PFSK-1 (cell line): ENCODE results near the gene MST1R.

ENCODE experiments used
- FOXP2 ChIP-seq: optimal IDR thresholded peaks from 2 replicates; pipeline ENCODE3; 2011; ENCODE audit warnings: borderline replicate concordance, control low read depth, inconsistent platforms; ENCODE audit not compliant: insufficient read depth; ENCODE audit errors: extremely low read length, extremely low read depth
- POLR2AphosphoS5 ChIP-seq: IDR thresholded peaks from 2 replicates; pipeline ENCODE4 v1.6.1; 2012; ENCODE audit warnings: low read depth, mild to moderate bottlenecking, control low read depth, low read length, moderate library complexity
- REST ChIP-seq, 2 experiments: IDR thresholded peaks; 2 replicates each; pipeline versions ENCODE4 v1.6.1 to v1.8.0; 2011 to 2012; ENCODE audit warnings: low read depth in 2 of 2, low read length in 2 of 2, control low read depth in 1 of 2, inconsistent platforms in 1 of 2, mild to moderate bottlenecking in 1 of 2, moderate library complexity in 1 of 2; ENCODE audit not compliant: insufficient read depth in 1 of 2
- SIN3A ChIP-seq: IDR thresholded peaks from 2 replicates; pipeline ENCODE4 v1.6.1; 2012; ENCODE audit warnings: mild to moderate bottlenecking, low read length, moderate library complexity, borderline replicate concordance; ENCODE audit not compliant: insufficient read depth
- TAF1 ChIP-seq: IDR thresholded peaks from 2 replicates; pipeline ENCODE4 v1.6.1; 2012; ENCODE audit warnings: low read length, control low read depth, borderline replicate concordance; ENCODE audit not compliant: insufficient read depth

Gene MST1R

DNA sequence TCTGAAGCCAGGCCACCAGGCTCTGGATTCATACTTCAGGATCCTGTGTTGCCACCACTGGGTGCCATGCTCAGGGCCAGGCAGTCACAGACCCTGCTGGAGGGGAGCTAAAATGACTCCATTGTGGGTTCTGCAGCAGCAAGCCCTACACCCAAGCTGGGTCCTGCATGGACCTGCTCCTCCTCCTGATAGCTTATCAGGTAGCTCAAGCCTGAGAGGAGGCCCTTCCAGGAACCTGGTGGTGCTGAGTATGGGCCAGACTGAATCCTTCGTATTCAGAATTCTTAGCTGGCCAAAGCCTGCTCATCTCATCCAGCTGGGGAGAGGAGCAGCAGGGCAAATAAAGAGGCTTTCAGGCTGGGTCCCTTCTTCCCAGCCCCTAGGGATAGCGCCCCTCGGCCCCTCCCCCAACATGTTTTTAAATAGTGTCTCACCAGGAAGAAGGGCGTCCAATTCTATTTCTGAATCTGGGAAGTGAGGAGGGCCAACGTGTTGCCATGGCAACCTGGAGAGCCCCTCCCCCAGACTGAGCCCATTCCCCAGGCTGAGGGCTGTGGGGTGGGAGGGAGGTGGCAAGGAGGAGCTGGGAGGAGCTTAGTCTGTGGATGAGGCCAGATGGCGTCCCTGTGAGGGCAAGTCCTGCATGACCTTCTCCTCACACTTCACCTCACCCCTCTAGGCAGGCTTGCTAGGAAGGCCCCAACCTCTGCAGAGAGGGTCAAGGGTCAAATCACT, 22.9 kb downstream of the MST1R start:
- TF ChIP-seq REST (IDR thresholded peaks at IDR 0.05; ENCODE audit: insufficient read depth in 1 of 2, low read depth in 2 of 2, low read length in 2 of 2) = no peak
- no peak for TF ChIP-seq TAF1
- TF ChIP-seq POLR2AphosphoS5 = no peak
- no peak for TF ChIP-seq FOXP2
- no peak for TF ChIP-seq SIN3A

- no peak for TF ChIP-seq SIN3A
- no peak for TF ChIP-seq TAF1
Measured at GRCh38 chr3:49879721-49880120, 24.0 kb downstream of the MST1R start.

GRCh38 chr3:49878686-49879085, 25.0 kb downstream of the MST1R start:
- TF ChIP-seq SIN3A (no peak), TAF1 (no peak), REST (IDR thresholded peaks at IDR 0.05; ENCODE audit: insufficient read depth in 1 of 2, low read depth in 2 of 2, low read length in 2 of 2) (no peak), FOXP2 (no peak), POLR2AphosphoS5 (no peak)

DNA sequence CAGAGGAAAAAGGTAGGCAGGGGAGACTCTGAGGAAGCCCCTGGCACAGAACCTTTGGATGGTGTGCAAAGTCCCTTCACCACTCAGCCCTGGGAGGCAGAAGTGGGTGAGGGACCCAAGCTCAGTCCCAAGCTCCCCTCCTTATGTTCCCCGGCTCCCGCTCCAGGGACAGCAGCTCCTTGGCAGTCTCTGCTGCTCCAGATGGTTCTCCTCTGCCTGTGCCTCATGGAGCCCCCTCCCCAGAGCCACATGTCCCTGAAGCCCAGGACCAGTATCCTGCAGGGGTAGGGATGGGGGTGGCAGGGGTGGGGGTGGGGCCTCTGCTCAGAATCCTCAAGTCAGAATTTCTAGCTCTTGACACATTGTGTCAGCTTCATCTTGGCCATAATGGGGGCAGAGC, 26.0 kb downstream of the MST1R start:
- TF ChIP-seq REST (IDR thresholded peaks at IDR 0.05; ENCODE audit: insufficient read depth in 1 of 2, low read depth in 2 of 2, low read length in 2 of 2) (no peak), FOXP2 (no peak), SIN3A (no peak), POLR2AphosphoS5 (no peak), TAF1 (no peak)

DNA sequence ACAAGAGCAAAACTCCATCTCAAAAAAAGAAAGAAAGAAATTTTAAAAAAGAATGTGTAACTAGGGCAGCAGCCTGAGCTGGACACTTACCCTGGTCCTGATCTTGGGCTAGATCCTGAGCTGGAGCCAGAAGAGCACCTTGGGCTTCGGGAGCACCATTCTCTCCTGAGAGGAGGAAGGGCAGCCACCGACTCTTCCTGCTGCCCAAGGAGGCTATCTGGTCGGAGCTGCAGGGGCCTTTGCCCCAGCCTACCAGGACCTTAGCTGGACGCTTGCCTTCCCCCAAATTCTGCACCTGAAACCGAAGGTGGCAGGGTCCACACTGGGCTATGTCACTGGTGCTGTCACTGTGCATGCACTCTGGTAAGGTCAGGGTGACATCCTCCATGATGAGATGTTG, 27.1 kb downstream of the MST1R start:
- TF ChIP-seq POLR2AphosphoS5 (no peak), SIN3A (no peak), TAF1 (no peak), FOXP2 (no peak), REST (IDR thresholded peaks at IDR 0.05; ENCODE audit: insufficient read depth in 1 of 2, low read depth in 2 of 2, low read length in 2 of 2) (no peak)
